ENCODE results near the gene EVX1.

Gene EVX1

DNA sequence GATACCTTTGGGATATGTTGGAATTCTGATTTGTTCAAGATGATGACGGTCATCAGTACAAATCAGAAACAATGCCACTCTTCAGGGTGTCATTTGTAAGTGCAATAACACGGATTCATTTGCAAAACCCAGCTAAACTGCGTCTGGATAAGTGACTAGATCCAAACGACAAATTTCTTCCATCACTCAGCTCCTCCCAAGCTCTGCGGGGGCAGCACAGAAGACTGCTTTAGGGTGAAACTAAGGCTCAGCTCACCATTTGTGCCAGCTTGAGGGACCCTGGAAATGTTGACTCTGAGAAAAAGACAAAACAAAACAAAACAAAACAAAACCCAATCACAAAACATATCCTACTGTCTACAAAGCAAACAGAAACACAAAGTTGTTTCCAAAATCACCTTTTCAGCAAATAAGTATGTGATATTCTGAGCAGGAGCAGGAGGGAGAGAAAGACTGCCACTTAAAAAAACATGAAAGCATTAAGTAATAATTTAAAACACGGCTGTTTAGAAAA is 8.0 kb downstream of the EVX1 start:
- DNase-seq: no peak

DNA sequence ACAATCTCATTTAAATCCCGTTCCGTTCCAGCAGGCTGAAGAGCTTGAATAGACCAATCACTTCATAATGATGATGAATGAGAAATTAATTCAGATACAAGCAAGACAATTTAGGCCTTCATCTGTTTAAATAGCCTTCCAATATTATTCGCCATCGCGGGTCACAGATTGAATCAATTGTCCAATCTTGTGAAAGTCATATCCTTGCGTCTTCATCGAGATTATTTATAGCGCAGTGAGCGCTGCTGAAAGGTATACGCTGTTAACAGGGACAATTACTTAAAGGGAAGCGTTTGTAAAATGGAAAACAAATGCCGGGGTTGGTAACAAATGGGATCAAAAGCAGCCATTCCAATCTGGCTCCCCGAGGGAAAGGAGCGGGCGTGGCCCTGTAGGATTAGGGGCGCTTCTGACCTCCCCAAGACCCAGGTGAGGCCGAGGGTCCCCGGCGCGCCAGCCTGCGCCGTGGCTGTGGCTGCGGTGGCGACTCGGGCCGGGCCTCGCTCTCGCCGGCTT is 8.6 kb downstream of the EVX1 start:
- DNase-seq: no peak

- no peak for DNase-seq
Observed at GRCh38 chr7:27251652-27252590, 9.3 kb downstream of the EVX1 start.

GRCh38 chr7:27254625-27255024 is 12.0 kb downstream of the EVX1 start:
- no peak for DNase-seq

DNA sequence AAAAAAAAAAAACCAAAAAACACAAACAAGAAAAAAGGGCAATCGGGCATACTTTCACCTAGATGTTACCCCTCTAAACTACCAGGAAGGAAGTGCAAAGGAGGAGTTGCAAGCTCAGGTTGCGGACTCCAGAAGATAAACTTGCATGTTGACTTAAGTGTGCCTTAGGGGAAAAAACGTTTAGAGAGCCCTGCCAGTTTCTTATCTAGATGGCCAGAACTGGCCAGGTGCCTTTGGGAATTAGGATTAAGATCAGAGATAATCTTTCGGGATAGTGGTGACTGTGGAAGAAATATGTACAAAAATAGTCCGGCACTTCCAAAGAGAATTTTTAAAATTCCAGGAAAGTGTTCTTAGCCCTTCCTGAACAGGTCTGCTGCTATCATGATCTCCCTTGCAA is 17.6 kb downstream of the EVX1 start:
- DNase-seq: no peak

- DNase-seq: no peak
Observed at GRCh38 chr7:27262121-27262520, 19.5 kb downstream of the EVX1 start.

- DNase-seq: no peak
Observed at GRCh38 chr7:27263781-27264180, 21.2 kb downstream of the EVX1 start.

- no peak for DNase-seq
Observed at GRCh38 chr7:27269455-27269854, 26.9 kb downstream of the EVX1 start.

DNA sequence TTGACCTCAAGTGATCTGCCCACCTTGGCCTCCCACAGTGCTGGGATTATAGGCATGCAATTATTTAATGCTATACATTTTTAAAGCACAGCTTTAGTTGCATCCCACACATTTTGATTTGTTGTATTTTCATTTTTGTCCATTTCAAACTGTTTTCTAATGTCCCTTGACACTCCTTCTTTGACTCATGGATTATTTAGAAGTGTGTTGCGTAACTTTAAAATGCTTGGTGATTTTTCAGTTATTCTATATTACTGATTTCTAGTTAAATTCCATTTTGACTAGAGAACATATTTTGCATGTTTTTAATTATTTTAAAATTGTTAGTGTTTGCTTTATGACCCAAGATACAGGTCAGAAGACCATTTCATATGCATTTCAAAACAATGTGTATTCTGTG is 28.8 kb downstream of the EVX1 start:
- no peak for DNase-seq

DNA sequence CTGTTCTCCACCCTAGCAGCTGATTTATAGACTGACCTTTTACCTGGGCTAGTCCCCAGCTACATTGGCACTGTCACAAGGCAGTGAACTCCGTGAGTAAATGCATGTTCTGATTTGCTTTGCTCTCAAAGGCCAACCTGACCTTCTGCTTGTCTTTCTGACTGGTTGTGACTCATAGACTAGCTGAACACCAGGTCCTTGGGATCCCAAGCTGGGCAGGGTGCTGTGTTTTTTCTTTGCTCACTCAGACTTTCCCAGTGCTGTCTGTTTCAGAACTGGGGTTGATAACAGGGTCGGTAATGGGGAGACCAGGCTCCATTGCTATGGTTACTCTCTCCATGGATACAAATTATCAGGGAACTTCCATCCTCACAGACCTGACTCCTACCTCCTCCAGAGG is 35.0 kb downstream of the EVX1 start:
- no peak for DNase-seq

DNA sequence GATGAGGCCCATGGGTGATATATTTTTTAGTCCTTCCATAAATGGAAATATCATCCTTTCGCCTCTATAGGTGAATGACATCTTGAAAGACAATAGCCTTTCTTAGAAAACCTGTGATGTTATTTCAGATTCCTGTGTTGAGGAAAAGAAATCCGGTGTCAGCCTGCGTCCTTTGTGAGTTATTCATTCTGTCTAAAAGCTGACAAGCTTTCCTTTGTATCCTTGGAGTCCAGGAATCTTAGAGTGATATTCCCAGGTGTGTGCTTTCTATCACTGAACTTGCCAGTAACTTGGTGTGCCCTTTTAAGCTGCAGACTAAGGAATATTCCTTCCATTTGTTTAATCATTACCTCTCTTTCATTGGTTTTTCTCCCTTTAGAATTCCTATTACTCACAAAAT is 41.0 kb downstream of the EVX1 start:
- no peak for DNase-seq

- no peak for DNase-seq
Observed at GRCh38 chr7:27295236-27295635, 52.6 kb downstream of the EVX1 start.

DNA sequence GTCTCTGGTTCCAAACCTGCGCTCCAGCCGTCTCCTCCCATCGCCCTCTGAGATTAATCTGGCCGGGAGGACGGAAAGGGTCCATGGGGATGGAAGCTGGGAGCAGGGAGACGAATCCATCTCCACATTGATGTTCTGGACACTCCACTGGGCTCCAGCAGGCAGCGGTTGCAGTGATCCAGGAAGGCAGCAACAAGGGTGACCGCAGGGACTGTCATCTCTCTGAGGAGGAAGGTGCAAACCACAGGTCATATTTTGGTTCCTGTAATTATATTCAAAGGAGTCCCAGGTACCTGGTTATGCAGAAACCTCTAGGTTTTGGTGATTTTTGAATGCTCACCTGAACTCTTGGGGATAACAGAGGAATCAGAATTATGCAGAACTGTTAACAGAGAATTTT is 54.8 kb downstream of the EVX1 start:
- no peak for DNase-seq
